ENCODE measurements around the gene C12orf50. TPM values are rescaled to one million over a fixed set of nuclear protein-coding genes. Genes with fewer than 3 reads are reported as not detected.

Gene C12orf50
- total and polyA plus RNA-seq, 2 of the 13 experiments (the other 11 are each of a cell fraction or from before 2014, with no cell fraction given): not detected

DNA sequence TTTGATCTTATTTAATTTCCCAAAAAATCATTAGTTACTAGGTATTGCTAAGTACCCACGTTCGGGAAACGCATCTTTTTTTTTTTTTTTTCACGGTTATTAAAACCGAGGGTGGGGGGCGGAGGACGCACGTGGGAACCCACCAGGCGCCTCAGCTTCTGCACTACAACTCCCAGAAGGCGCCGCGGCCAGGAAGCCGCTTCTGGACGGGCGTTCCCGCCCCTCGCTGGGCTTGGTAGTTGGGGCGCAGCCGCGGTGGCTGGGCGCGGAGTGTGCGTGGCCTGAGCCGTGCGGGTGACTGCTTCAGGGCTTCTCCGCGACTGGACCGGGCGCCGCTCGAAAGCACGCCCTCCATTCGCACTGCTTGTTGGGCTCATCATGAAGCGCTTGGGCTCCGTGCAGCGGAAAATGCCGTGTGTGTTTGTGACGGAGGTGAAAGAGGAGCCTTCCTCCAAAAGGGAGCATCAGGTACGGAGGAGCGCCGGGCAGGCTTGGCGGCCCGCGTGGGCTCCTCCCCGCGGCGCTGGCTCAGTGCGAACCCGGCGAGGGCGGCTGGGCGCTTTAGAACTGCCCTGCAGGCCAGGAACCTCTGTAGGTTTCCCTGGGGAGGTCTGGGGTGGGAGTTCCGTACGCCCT lies 6.2 kb upstream of the C12orf50 start (continued):
- no peak for TF ChIP-seq ZMAT5 (CRISPR knock-in tag; IDR thresholded peaks at IDR 0.05; ENCODE audit: borderline replicate concordance, low read depth)
- TF ChIP-seq, protein P1, sequence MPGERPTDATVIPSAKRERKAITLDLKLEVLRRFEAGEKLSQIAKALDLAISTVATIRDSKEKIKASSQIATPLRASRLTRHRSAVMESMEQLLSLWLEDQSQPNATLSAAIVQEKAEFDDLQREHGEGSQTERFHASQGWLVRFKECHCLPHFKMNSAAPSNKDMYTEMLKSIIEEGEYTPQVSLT (CRISPR knock-in tag; IDR thresholded peaks at IDR 0.05; ENCODE audit: borderline replicate concordance, low read depth): no peak
- no peak for TF ChIP-seq GTF3A (CRISPR knock-in tag; conservative IDR thresholded peaks at IDR 0.05)
- no peak for TF ChIP-seq DDIT3 (CRISPR knock-in tag; IDR thresholded peaks at IDR 0.05)
- TF ChIP-seq RBM39 (IDR thresholded peaks at IDR 0.05; ENCODE audit: low read depth, low read length, poor library complexity, severe bottlenecking): peak; percentile 64
- TF ChIP-seq TP53 (CRISPR knock-in tag; conservative IDR thresholded peaks at IDR 0.05): no peak
- TF ChIP-seq ZNF275 (CRISPR knock-in tag; IDR thresholded peaks at IDR 0.05; ENCODE audit: borderline replicate concordance): 0 out of 2 replicates have a peak, but pooled peaks have one; percentile 35
- TF ChIP-seq, protein P2, sequence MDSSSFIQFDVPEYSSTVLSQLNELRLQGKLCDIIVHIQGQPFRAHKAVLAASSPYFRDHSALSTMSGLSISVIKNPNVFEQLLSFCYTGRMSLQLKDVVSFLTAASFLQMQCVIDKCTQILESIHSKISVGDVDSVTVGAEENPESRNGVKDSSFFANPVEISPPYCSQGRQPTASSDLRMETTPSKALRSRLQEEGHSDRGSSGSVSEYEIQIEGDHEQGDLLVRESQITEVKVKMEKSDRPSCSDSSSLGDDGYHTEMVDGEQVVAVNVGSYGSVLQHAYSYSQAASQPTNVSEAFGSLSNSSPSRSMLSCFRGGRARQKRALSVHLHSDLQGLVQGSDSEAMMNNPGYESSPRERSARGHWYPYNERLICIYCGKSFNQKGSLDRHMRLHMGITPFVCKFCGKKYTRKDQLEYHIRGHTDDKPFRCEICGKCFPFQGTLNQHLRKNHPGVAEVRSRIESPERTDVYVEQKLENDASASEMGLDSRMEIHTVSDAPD (CRISPR knock-in tag; IDR thresholded peaks at IDR 0.05): no peak
- peak; percentile 92 for TF ChIP-seq ZNF501 (CRISPR knock-in tag; IDR thresholded peaks at IDR 0.05)
- TF ChIP-seq JDP2 (CRISPR knock-in tag; IDR thresholded peaks at IDR 0.05; ENCODE audit: borderline replicate concordance): no peak
- TF ChIP-seq ZBTB38 (CRISPR knock-in tag; IDR thresholded peaks at IDR 0.05): peak; percentile 69
- TF ChIP-seq, protein P3, sequence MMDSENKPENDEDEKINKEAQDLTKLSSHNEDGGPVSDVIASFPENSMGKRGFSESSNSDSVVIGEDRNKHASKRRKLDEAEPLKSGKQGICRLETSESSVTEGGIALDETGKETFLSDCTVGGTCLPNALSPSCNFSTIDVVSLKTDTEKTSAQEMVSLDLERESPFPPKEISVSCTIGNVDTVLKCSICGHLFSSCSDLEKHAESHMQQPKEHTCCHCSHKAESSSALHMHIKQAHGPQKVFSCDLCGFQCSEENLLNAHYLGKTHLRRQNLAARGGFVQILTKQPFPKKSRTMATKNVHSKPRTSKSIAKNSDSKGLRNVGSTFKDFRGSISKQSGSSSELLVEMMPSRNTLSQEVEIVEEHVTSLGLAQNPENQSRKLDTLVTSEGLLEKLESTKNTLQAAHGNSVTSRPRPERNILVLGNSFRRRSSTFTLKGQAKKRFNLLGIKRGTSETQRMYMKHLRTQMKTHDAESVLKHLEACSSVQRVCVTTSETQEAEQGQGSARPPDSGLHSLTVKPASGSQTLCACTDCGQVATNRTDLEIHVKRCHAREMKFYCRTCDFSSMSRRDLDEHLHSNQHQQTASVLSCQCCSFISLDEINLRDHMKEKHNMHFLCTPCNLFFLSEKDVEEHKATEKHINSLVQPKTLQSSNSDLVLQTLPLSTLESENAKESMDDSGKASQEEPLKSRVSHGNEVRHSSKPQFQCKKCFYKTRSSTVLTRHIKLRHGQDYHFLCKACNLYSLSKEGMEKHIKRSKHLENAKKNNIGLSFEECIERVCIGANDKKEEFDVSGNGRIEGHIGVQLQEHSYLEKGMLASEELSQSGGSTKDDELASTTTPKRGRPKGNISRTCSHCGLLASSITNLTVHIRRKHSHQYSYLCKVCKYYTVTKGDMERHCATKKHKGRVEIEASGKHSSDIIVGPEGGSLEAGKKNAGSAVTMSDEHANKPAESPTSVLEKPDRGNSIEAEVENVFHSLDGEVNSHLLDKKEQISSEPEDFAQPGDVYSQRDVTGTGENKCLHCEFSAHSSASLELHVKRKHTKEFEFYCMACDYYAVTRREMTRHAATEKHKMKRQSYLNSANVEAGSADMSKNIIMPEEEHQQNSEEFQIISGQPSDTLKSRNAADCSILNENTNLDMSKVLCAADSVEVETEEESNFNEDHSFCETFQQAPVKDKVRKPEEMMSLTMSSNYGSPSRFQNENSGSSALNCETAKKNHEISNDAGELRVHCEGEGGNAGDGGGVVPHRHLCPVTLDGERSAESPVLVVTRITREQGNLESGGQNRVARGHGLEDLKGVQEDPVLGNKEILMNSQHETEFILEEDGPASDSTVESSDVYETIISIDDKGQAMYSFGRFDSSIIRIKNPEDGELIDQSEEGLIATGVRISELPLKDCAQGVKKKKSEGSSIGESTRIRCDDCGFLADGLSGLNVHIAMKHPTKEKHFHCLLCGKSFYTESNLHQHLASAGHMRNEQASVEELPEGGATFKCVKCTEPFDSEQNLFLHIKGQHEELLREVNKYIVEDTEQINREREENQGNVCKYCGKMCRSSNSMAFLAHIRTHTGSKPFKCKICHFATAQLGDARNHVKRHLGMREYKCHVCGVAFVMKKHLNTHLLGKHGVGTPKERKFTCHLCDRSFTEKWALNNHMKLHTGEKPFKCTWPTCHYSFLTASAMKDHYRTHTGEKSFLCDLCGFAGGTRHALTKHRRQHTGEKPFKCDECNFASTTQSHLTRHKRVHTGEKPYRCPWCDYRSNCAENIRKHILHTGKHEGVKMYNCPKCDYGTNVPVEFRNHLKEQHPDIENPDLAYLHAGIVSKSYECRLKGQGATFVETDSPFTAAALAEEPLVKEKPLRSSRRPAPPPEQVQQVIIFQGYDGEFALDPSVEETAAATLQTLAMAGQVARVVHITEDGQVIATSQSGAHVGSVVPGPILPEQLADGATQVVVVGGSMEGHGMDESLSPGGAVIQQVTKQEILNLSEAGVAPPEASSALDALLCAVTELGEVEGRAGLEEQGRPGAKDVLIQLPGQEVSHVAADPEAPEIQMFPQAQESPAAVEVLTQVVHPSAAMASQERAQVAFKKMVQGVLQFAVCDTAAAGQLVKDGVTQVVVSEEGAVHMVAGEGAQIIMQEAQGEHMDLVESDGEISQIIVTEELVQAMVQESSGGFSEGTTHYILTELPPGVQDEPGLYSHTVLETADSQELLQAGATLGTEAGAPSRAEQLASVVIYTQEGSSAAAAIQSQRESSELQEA (CRISPR knock-in tag; IDR thresholded peaks at IDR 0.05; ENCODE audit: not compliant biosample characterization): no peak
- TF ChIP-seq EP300 (IDR thresholded peaks at IDR 0.05; ENCODE audit: low read depth in 2 of 2, low read length in 2 of 2): no peak
- no peak for TF ChIP-seq EP300 (CRISPR knock-in tag; IDR thresholded peaks at IDR 0.05; ENCODE audit: borderline replicate concordance)
- no peak for TF ChIP-seq SSRP1 (CRISPR knock-in tag; IDR thresholded peaks at IDR 0.05)
